ENCODE data around the gene LCN1. TPM values are rescaled to one million over a fixed set of nuclear protein-coding genes. Genes with fewer than 3 reads are reported as not detected.
"Not testable (repeated sequence)": the region's sequence is repeated elsewhere in the genome, so short reads cannot be mapped to it uniquely, and the experiment has no call there.

The LCN1 gene
- polyA plus RNA-seq, 4 donors: not detected

- 67 to 77% (median 70%) methylated on average over 17 of the region's 17 CpGs for WGBS, 3 donors
- DNase-seq: no peak
- Histone ChIP-seq H3K4me1 (ENCODE audit: control insufficient read depth in 3 of 3, insufficient read depth in 2 of 3, low read depth in 1 of 3, low read length in 2 of 3) (no peaks in the 10 kb centered on the region), H3K9me3 (ENCODE audit: control insufficient read depth in 2 of 2, insufficient read depth in 1 of 2, low read depth in 1 of 2, low read length in 1 of 2) (no peaks in the 10 kb centered on the region), H3K27ac (ENCODE audit: low read depth in 1 of 3, low read length in 2 of 3) (no peak overlapping the region), H3K4me3 (ENCODE audit: low read depth in 1 of 3, low read length in 3 of 3) (no peak overlapping the region), H3K36me3 (ENCODE audit: control insufficient read depth in 3 of 3, insufficient read depth in 2 of 3, low read depth in 1 of 3, low read length in 3 of 3) (no peaks in the 10 kb centered on the region), H3K27me3 (ENCODE audit: control insufficient read depth in 3 of 3, insufficient read depth in 3 of 3, low read length in 3 of 3) (peaks cover 0 to 1% (median 0%) of the 10 kb centered on the region in 3 donors)
- FAIRE-seq: no peak
These were observed 1.7 kb downstream of the LCN1 start for GRCh38 chr9:135522931-135523330.

DNA sequence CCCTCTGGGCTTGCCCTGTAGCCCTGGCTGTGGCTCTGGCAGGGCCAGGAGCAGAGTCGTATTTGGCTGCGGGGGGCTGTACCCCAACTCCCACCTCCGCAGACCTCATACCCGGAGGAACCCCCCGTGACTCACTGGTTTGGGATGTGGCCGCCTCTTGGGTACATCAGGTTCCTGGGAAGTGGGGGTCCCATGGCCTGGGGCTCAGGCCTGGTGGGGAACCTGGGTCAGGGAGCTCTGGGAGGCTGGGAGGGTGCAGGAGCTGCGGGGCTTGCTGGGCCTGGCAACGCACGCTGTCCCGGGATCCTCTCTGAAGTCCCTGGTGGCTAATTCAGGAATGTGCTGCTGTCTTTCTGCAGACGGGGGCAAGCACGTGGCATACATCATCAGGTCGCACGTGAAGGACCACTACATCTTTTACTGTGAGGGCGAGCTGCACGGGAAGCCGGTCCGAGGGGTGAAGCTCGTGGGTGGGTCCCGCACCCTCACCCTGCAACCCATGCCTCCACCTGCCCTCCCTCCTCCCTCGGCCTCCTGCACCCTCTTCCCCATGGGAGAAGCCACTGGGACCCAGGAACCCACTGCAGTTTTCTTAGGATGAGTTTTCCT, 2.4 kb downstream of the LCN1 start:
- H3K27ac ChIP-seq (ENCODE audit: low read depth in 1 of 3, low read length in 2 of 3): no peak overlapping the region
- no peaks in the 10 kb centered on the region for H3K36me3 ChIP-seq (ENCODE audit: control insufficient read depth in 3 of 3, insufficient read depth in 2 of 3, low read depth in 1 of 3, low read length in 3 of 3)
- WGBS, 3 donors: 64 to 66% (median 65%) methylated on average over 19 to 21 of the region's 21 CpGs
- no peaks in the 10 kb centered on the region for H3K9me3 ChIP-seq (ENCODE audit: control insufficient read depth in 2 of 2, insufficient read depth in 1 of 2, low read depth in 1 of 2, low read length in 1 of 2)
- no peak overlapping the region for H3K4me3 ChIP-seq (ENCODE audit: low read depth in 1 of 3, low read length in 3 of 3)
- peaks cover 0 to 1% (median 0%) of the 10 kb centered on the region in 3 donors for H3K27me3 ChIP-seq (ENCODE audit: control insufficient read depth in 3 of 3, insufficient read depth in 3 of 3, low read length in 3 of 3)
- no peak for DNase-seq
- no peaks in the 10 kb centered on the region for H3K4me1 ChIP-seq (ENCODE audit: control insufficient read depth in 3 of 3, insufficient read depth in 2 of 3, low read depth in 1 of 3, low read length in 2 of 3)
- no peak for FAIRE-seq

- WGBS, 3 donors: 51 to 63% (median 59%) methylated on average over 27 of the region's 27 CpGs
- FAIRE-seq (no peak), DNase-seq (no peak)
- no peak overlapping the region for H3K4me3 ChIP-seq (ENCODE audit: low read depth in 1 of 3, low read length in 3 of 3)
- H3K4me1 ChIP-seq (ENCODE audit: control insufficient read depth in 3 of 3, insufficient read depth in 2 of 3, low read depth in 1 of 3, low read length in 2 of 3): no peaks in the 10 kb centered on the region
- peaks cover 0 to 1% (median 0%) of the 10 kb centered on the region in 3 donors for H3K27me3 ChIP-seq (ENCODE audit: control insufficient read depth in 3 of 3, insufficient read depth in 3 of 3, low read length in 3 of 3)
- H3K27ac ChIP-seq (ENCODE audit: low read depth in 1 of 3, low read length in 2 of 3): no peak overlapping the region
- H3K9me3 ChIP-seq (ENCODE audit: control insufficient read depth in 2 of 2, insufficient read depth in 1 of 2, low read depth in 1 of 2, low read length in 1 of 2): no peaks in the 10 kb centered on the region
- H3K36me3 ChIP-seq (ENCODE audit: control insufficient read depth in 3 of 3, insufficient read depth in 2 of 3, low read depth in 1 of 3, low read length in 3 of 3): no peaks in the 10 kb centered on the region
These were observed 3.1 kb downstream of the LCN1 start for GRCh38 chr9:135524130-135524861.

DNA sequence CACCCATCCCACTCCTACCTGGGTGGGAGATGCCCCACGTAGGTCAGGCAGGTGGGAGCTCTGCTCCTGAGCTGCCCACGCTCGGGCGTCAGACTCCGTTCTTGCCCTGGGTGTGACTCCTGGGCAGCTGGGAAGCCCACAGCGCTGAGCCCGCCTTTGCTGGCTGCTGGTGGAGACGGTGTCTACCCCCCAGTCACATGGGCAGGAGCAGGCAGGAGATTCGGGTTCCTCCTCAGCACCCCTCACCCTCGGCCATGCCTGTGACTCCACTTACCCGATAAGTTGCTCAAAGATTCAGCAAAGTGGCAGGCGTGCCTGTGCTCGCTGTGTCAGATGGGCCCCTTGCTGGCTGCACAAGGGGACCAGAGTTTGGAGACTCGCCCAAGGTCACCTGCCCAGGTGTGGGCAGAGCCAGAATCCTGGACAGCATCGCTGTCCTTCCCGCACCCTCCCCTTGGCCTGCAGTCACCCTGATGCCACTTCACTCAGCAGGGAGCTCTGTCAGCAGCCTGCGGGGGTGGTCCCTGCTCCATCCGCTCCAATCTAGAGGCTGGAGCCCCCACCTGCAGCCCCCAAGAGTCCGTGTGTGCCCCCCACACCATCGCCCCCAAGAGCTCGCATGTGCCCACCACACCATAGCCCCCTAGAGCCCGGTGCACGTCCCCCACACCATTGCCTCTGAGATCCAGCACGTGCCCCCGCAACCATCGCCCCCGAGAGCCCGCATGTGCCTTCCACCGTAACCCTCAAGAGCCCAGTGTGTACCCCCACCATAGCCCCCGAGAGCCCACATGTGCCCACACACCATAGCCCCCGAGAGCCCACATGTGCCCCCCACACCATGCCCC, 4.2 kb downstream of the LCN1 start:
- no peaks in the 10 kb centered on the region for H3K9me3 ChIP-seq (ENCODE audit: control insufficient read depth in 2 of 2, insufficient read depth in 1 of 2, low read depth in 1 of 2, low read length in 1 of 2)
- FAIRE-seq (no peak), DNase-seq (no peak)
- H3K27me3 ChIP-seq (ENCODE audit: control insufficient read depth in 3 of 3, insufficient read depth in 3 of 3, low read length in 3 of 3): no peaks in the 10 kb centered on the region
- 77 to 82% (median 79%) methylated on average over 27 to 31 of the region's 31 CpGs for WGBS, 3 donors
- no peak overlapping the region for H3K27ac ChIP-seq (ENCODE audit: low read depth in 1 of 3, low read length in 2 of 3)
- no peaks in the 10 kb centered on the region for H3K36me3 ChIP-seq (ENCODE audit: control insufficient read depth in 3 of 3, insufficient read depth in 2 of 3, low read depth in 1 of 3, low read length in 3 of 3)
- no peak overlapping the region for H3K4me3 ChIP-seq (ENCODE audit: low read depth in 1 of 3, low read length in 3 of 3)
- H3K4me1 ChIP-seq (ENCODE audit: control insufficient read depth in 3 of 3, insufficient read depth in 2 of 3, low read depth in 1 of 3, low read length in 2 of 3): no peaks in the 10 kb centered on the region

DNA sequence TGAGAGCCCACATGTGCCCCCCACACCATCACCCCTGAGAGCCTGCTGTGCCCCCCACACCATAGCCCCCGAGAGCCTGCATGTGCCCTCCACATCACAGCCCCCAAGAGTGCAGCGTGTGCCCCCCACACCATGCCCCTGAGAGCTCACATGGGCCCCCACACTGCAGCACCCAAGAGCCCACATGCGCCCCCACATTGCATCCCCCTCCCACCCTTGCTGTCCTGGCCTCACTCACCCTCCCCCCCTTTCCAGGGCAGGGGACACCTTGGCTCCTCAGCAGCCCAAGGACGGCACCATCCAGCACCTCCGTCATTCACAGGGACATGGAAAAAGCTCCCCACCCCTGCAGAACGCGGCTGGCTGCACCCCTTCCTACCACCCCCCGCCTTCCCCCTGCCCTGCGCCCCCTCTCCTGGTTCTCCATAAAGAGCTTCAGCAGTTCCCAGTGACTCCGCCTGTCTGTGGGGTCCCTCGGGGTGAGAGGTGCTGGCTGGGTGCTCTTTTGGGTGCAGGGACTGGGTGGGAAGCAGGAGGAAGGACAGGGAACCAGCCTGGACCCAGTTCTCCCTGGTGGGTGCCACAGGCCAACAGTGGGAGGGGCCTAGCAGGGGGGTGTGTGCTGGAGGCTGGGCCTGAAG, 5.0 kb downstream of the LCN1 start:
- Histone ChIP-seq H3K9me3 (ENCODE audit: control insufficient read depth in 2 of 2, insufficient read depth in 1 of 2, low read depth in 1 of 2, low read length in 1 of 2) (no peaks in the 10 kb centered on the region), H3K4me1 (ENCODE audit: control insufficient read depth in 3 of 3, insufficient read depth in 2 of 3, low read depth in 1 of 3, low read length in 2 of 3) (no peaks in the 10 kb centered on the region), H3K36me3 (ENCODE audit: control insufficient read depth in 3 of 3, insufficient read depth in 2 of 3, low read depth in 1 of 3, low read length in 3 of 3) (no peaks in the 10 kb centered on the region), H3K27me3 (ENCODE audit: control insufficient read depth in 3 of 3, insufficient read depth in 3 of 3, low read length in 3 of 3) (no peaks in the 10 kb centered on the region), H3K4me3 (ENCODE audit: low read depth in 1 of 3, low read length in 3 of 3) (no peak overlapping the region), H3K27ac (ENCODE audit: low read depth in 1 of 3, low read length in 2 of 3) (no peak overlapping the region)
- 67 to 78% (median 68%) methylated on average over 8 to 11 of the region's 11 CpGs for WGBS, 3 donors
- DNase-seq: no peak
- no peak for FAIRE-seq

DNA sequence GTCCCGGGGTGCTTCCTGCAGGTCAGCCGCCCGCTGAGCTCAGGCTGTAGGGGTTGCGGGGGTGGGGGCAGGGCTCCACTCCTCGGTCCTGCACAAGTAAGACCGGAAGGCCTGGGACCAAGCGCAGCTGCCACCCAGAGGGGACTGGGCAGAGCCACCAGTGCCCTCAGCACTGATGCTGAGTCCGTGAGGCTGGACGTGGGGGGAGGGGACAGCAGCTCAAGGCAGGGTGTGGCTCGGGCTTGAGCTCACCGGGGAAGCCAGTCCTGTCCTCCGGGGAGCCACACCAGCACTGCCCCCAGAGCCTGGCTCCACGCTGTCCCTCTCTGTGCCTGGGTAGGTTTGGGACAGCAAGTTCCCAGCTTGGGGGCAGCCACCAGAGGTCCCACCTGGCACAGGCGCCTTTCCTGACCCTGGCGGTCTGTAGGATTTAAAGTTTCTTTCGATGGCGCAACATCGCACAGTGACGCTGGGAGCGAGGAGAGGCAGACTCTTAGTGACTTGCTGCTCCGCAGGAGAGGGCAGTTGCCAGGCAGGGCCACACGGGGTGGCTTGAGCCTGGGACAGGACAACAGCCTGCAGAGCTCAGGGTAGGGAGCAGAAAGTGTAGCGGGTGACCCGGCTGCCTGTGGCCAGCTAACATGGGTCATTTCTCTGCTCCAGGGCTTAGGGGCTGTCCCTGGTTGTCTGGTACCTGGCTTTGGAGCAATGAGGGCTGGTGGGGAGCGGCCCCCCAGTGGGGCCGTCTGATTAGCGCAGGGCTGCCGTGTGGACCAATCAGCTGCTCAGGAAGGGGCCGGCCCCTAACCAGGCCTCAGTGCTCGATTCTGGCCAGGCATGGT, 5.7 kb downstream of the LCN1 start:
- DNase-seq (no peak), FAIRE-seq (no peak)
- Histone ChIP-seq H3K27ac (ENCODE audit: low read depth in 1 of 3, low read length in 2 of 3) (no peak overlapping the region), H3K27me3 (ENCODE audit: control insufficient read depth in 3 of 3, insufficient read depth in 3 of 3, low read length in 3 of 3) (no peaks in the 10 kb centered on the region), H3K4me1 (ENCODE audit: control insufficient read depth in 3 of 3, insufficient read depth in 2 of 3, low read depth in 1 of 3, low read length in 2 of 3) (no peaks in the 10 kb centered on the region), H3K9me3 (ENCODE audit: control insufficient read depth in 2 of 2, insufficient read depth in 1 of 2, low read depth in 1 of 2, low read length in 1 of 2) (no peaks in the 10 kb centered on the region), H3K36me3 (ENCODE audit: control insufficient read depth in 3 of 3, insufficient read depth in 2 of 3, low read depth in 1 of 3, low read length in 3 of 3) (no peaks in the 10 kb centered on the region), H3K4me3 (ENCODE audit: low read depth in 1 of 3, low read length in 3 of 3) (no peak overlapping the region)
- WGBS, 3 donors: 59 to 67% (median 62%) methylated on average over 27 to 30 of the region's 30 CpGs

GRCh38 chr9:135528842-135529435, 7.7 kb downstream of the LCN1 start:
- DNase-seq; FAIRE-seq; H3K4me1 ChIP-seq (ENCODE audit: control insufficient read depth in 3 of 3, insufficient read depth in 2 of 3, low read depth in 1 of 3, low read length in 2 of 3); H3K27ac ChIP-seq (ENCODE audit: low read depth in 1 of 3, low read length in 2 of 3); H3K27me3 ChIP-seq (ENCODE audit: control insufficient read depth in 3 of 3, insufficient read depth in 3 of 3, low read length in 3 of 3); H3K36me3 ChIP-seq (ENCODE audit: control insufficient read depth in 3 of 3, insufficient read depth in 2 of 3, low read depth in 1 of 3, low read length in 3 of 3); H3K9me3 ChIP-seq (ENCODE audit: control insufficient read depth in 2 of 2, insufficient read depth in 1 of 2, low read depth in 1 of 2, low read length in 1 of 2); H3K4me3 ChIP-seq (ENCODE audit: low read depth in 1 of 3, low read length in 3 of 3): not testable (repeated sequence)
- 78 to 94% (median 90%) methylated on average over 10 of the region's 10 CpGs for WGBS, 3 donors

Data from small intestine (tissue), 7 donors.